PFSK-1 (cell line): Measurements from ENCODE around the gene ABCD3.

Experiments
- REST ChIP-seq, 2 experiments: IDR thresholded peaks; 2 replicates each; pipeline versions ENCODE4 v1.6.1 to v1.8.0; 2011 to 2012; ENCODE audit warnings: low read depth in 2 of 2, low read length in 2 of 2, control low read depth in 1 of 2, inconsistent platforms in 1 of 2, mild to moderate bottlenecking in 1 of 2, moderate library complexity in 1 of 2; ENCODE audit not compliant: insufficient read depth in 1 of 2
- TAF1 ChIP-seq: IDR thresholded peaks from 2 replicates; pipeline ENCODE4 v1.6.1; 2012; ENCODE audit warnings: low read length, control low read depth, borderline replicate concordance; ENCODE audit not compliant: insufficient read depth

- TF ChIP-seq TAF1: no peak
- TF ChIP-seq REST (IDR thresholded peaks at IDR 0.05; ENCODE audit: insufficient read depth in 1 of 2, low read depth in 2 of 2, low read length in 2 of 2): no peak
Observed at GRCh38 chr1:94389298-94389697, 28.9 kb upstream of the ABCD3 start.
